T47D (cell line): ENCODE measurements around the gene PDE4D.

ENCODE experiments used
- DNase-seq, 2 experiments: peaks; one replicate each; pipeline versions ENCODE4 v3.0.0 to v3.0.0-alpha.2; 2011 to 2012; ENCODE audit warnings: low read depth in 1 of 2, low spot score in 1 of 2
- JUND ChIP-seq: IDR thresholded peaks from 2 replicates; pipeline ENCODE4 v1.6.1; 2012; ENCODE audit warnings: low read depth
- in situ Hi-C: cut with HindIII; loops from 2 replicates; pipeline ENCODE4 v1.10.0; 2016; ENCODE audit warnings: low sequenced_read_pairs, low pct_unique_long_range_greater_than_20kb

Gene PDE4D

DNA sequence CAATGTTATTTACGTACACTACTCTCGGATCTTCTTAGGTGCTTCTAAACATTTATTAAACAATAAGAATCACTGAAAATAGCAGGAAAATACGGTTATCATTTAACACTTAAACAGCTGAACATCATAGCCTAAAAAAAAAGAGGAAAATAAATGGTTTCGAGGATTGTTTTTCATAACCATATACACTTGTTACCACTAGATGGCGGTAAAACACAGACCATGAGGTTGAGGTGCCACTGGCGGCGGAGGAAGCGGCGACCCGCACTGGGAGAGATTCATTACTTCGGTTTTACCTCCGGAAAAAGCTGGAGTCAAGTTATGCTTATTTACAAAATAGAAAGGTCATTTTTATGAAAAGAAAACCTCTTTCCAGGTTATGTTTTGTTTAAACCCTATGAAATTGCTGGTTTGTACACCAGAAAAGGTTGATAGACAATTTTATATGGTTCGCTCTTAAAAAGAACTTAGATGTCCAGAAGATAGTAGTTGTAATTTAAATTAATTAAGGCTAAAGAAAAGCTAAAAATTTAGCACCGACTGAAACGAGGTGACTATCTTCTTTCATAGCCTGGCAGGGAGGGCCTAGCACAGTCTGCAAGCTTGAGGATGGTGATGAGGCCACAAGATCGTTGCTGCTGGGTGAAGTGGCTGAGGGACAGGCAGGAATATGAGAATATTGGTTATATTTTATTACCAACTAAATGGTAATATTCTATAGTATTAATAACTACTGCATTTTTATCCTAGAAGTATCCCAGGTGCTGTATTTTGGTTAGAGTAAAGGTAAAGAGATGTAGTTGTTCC, 704.9 kb downstream of the PDE4D start:
- DNase-seq, result peak; percentile 23 to 75
- in situ Hi-C loops, result no loop called here
- no peak for TF ChIP-seq JUND

DNA sequence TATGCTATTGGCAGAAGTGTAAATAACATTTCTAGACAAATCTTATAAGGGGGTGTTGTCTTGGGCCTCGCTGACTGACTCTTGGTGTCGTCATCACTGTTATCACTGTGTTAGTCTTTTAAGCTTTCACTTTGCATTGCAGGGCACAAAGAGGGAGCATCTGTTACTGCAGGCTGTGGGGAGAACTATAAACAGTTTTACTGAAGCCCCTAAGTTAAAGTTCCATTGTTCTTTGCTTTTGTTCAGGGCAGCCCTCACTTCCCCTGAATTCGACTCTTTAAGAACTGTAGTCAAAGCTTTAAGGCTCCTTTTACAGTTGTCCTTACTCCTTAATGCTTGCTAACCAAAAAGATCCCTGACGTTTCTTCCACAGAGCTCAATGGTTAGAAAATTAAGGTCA, 705.7 kb downstream of the PDE4D start:
- in situ Hi-C loops, result no loop called here
- DNase-seq, result no peak

DNA sequence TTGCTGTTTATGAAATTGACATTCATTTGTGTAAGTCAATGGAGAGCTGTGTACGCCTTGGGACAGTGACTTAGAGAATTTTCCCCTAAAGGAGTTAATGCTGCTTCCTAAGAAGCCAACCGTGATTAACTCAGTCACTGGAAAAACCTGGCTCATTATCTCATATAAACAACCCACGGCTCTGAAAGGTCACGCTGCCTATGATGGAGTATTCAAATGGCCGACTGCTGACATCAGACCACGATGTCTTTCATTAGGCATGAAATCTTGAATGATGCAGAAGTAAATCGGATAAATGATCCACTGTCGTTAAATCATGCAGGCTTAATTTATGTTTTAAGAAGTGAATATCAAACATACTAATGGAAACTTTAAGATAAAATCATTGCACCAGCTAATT, 706.9 kb downstream of the PDE4D start:
- in situ Hi-C loops, result no loop called here
- TF ChIP-seq JUND, result no peak
- DNase-seq, result no peak

More for the DNA sequence above, 705.7 kb downstream of the PDE4D start:
- TF ChIP-seq JUND, result no peak

DNA sequence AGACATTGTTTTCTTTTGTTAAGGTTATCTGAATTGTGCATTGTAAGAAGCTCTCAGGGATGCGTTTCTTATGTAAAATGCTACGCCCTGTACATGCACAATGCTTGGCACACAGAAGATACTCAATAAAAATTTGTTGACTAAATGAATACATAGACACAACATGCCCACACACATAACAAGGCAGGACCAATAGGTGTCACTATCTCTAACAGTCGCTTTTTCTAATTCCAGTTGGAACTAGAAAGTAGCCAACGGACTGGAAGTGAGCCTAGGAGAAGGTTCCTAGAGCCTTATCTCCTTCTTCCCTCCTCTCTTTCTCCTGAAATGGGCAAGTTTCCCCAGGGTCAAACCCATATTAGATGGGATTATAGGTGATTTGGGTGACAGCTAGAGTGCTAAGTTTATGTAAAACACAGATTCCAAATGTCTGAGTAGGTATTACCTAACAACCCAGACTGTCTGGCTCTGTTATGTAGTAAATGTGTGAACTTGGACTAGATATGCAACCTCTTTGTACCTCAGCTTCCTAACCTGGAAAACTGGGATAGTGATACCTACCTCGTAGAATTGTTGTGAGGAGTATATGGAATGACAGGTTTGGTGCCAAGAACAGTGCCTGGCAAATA, 707.7 kb downstream of the PDE4D start:
- in situ Hi-C loops, result no loop called here
- TF ChIP-seq JUND, result no peak
- DNase-seq, result peak in 1 of 2 experiments; percentile 28

DNA sequence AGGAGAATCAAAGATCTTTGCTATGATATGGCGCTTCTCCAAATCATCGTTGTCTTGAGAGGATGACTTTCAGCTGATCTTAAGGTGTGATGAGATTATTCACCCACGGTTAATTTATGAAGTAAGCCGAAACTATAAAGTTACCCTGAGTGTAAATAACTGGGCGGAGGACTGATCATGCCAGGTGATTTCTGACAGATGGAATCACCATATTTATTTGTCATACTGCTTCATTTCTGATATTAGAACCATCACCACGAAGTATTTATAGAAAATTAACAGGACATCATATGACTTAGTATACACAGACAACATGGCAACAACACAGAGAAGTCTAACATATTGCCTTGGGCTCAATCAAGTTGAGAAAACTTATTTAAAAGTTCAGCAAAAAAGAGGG, 708.8 kb downstream of the PDE4D start:
- in situ Hi-C loops, result no loop called here
- no peak for TF ChIP-seq JUND
- no peak for DNase-seq

DNA sequence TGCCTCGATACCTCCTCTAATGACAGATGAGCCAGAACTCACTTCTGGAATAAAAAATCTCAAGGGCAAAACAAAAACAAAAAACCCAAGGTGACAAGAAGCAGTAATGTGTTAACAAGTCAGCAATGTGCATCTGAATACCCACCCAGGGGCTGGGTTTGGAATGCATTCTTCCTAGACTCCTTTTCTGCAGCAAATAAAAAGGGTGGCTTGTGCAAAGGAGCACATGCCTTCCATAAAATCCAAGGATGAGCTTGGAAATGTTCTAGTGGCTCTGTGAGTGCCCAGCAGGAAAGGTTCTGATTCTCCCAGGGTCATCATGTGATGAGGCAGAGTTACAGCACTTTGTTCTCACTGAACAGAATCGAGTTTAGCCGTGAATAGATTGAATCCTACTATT, 710.8 kb downstream of the PDE4D start:
- in situ Hi-C loops, result no loop called here
- DNase-seq, result no peak
- TF ChIP-seq JUND, result no peak

DNA sequence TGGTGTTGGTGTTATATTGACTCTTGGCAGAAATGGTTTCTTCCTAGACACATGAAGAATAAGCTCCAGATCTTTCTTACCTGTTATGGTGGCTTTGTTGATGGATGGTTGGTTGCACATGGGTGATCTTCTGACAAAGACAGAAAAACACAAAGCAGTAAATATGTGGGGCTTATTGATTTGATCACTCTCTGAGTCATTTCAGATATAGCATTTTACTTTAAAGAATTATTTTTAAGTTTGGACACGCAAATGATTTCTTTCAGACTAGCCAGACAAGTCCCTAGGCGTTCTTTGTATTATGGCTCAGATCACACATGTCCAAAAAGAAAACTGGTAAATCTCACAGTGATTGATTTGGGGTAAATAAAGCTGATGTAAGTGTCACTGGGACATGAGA, 713.0 kb downstream of the PDE4D start:
- DNase-seq, result no peak
- no peak for TF ChIP-seq JUND
- in situ Hi-C loops, result no loop called here

DNA sequence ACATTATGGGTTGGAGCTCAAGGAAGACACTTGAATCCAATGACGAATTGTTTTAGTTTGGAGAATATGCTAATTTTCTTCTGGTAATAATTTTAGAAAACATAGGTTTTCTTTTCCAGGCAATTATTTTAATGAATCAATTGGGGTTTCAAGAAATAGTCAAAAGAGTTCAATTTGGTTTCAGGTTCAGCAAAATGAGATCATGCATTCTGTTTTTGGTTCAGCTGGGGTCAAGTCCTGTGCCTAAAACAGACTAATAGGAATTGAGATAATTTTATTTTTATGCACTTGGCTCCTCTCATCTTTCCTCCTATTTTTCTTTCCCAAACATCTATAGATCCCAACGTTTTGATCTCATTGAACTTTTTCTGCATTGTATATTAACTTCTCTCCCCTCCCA, 713.8 kb downstream of the PDE4D start:
- TF ChIP-seq JUND, result no peak
- in situ Hi-C loops, result no loop called here
- no peak for DNase-seq

DNA sequence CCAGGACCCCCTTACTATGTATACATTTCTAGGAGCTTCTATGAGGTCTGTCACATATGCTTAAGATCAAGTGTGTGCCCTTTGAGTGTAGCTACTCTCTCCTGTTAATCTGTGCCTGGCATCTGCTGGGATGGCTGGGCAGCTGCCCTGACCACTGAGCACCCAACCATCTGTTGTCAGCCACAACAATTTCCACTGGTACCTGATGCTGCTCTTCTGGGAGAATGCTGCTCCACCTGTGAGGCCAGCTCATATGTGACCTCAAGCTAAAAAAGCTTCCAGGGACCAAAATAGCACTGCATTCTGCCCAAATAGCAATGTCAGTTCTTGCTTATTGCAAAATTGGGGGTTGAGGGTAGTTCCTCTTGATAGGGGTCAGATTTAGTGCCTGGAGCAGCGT, 715.0 kb downstream of the PDE4D start:
- no peak for TF ChIP-seq JUND
- in situ Hi-C loops, result no loop called here
- no peak for DNase-seq

DNA sequence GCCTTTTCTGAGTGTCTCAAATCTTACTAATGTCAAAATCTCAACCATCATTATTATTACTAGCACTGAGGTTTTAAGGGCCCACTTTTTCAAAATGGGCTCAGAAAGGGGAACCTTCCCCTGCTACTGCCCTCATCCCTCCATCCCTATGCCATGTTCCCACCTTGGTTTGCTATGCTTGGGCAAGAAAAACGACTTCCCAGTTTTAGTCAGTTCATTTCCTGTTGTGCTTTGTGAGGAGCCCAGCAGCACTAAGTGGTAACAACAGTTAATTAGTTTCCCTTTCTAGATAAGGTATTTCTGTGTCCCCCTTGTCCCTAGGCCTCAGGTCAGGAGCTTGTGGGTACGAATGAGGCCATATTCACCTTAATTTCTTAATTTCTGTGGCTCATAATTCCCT, 715.5 kb downstream of the PDE4D start:
- no peak for DNase-seq
- TF ChIP-seq JUND, result no peak
- in situ Hi-C loops, result no loop called here

DNA sequence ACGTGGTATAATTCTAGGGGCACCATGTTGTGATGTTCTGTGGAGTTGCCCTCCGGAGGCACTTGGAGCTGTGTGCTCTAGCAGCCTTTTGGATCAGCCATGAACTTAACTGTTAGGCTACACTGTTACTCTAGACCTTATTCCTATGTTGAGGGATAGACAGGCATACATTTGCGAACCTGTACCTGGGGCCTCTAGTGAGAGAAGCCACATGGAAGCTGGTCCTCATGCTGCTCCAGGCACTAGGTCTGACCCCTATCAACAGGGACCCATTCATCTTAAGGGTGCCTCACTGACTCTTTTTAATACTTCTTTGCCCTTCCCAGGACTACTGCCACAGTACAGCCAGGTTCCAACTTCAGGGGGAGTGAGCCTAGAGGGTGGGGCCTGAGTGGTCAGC, 715.9 kb downstream of the PDE4D start:
- in situ Hi-C loops, result no loop called here
- TF ChIP-seq JUND, result no peak
- DNase-seq, result no peak

DNA sequence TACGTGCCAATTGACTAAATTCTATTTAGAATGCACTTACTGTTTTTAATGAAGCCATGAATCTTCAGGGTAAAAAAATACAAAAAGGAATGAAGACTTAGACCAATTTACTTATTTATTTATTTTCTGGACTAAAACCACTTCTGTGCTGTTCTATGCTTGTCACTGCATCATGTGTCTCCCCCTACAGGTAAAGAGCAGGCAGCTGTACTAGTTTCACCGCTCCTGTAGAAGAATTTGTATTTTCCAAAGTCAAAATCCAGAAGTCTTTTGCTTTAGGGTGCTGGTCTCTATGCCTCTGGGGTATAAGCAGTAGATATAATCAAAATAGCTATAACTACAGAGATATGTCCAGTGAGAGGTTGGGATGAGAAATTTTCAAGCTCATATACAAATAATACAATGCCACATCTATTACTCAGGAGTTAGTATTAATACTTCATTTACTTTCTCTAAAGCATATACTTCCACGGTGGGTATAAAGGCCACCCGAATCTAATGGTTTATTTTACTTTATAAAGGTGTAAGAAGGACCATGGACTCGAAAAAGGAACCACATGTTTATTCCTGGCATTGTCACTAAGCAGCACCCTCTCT, 719.2 kb downstream of the PDE4D start:
- in situ Hi-C loops, result no loop called here

DNA sequence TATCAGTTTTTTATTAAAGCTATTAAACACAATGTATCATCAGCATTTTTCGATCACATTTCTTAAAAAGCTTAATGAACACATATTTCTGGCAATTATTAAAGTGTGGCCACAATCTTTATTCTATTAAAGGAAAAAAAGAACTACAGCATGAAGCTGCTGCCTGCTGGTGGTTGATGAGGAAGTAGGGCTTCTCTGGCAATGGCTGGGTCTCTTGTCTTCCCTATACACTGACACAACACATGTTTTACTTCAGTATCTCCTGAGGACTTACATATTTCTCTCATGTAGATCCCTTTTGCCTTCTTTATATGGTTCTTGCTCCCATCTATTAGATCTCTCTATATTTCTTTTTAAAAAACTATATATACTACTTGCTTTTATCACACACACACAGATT, 719.9 kb downstream of the PDE4D start:
- in situ Hi-C loops, result no loop called here
- TF ChIP-seq JUND, result no peak

More for the DNA sequence above, 719.2 kb downstream of the PDE4D start:
- peak; percentile 43 to 76 for DNase-seq
- no peak for TF ChIP-seq JUND

DNA sequence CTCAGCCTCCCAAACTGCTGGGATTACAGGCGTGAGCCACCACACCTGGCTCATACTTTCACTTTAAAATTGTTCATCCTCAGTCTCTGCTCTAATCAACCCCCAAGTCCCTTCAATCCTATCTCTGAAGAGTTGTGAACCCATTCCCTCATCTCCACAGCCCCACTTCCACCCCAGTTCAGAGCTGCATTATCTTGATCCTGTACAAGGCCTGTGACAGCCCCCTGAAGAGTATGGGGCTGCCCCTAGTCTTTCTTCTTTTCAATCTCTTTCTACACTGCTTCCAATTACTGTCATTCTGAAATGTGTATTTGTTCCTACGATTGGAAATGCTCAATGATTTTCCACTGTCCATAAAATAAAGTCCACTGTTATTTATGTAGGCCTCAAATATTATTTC, 722.4 kb downstream of the PDE4D start:
- TF ChIP-seq JUND, result no peak
- DNase-seq, result no peak
- in situ Hi-C loops, result no loop called here

More for the DNA sequence above, 719.9 kb downstream of the PDE4D start:
- DNase-seq, result no peak
